Gastroesophageal sphincter (tissue), 3 donors: ENCODE measurements around the gene CADM1.

Experiments
- CTCF ChIP-seq, 4 experiments: fragments of 200-600 bp in 2 of 4; fragments of 450-650 bp in 2 of 4; sonication (generic) in 1 of 4; IDR thresholded peaks; one replicate each; pipeline ENCODE4 v1.5.1; 2017 to 2019; ENCODE audit warnings: antibody characterized with exemption in 4 of 4, mild to moderate bottlenecking in 2 of 4, moderate library complexity in 2 of 4
- EP300 ChIP-seq: sonication (generic); formaldehyde crosslinking; IDR thresholded peaks from one replicate; pipeline ENCODE4 v1.6.1; 2017; ENCODE audit warnings: antibody characterized with exemption, mild to moderate bottlenecking

GRCh38 chr11:115366826-115367225 lies 137.4 kb downstream of the CADM1 start:
- no peak for TF ChIP-seq CTCF (IDR thresholded peaks at IDR 0.05)
- no peak for TF ChIP-seq EP300
